Thyroid gland (tissue), 4 donors: Measurements from ENCODE around the gene FBXO4. TPM values are rescaled to one million over a fixed set of nuclear protein-coding genes. Genes with fewer than 3 reads are reported as not detected.
A peak's percentile ranks its signal among the peaks of the same experiment; 100 is the strongest.

Experiments used
- DNase-seq, 2 donors: peaks; one replicate each; pipeline ENCODE4 v3.0.0-alpha.2; 2019
- H3K27ac ChIP-seq, 3 donors: fragments of 200-600 bp; sonication (generic); 1 replicate in 2 of 3; 2 replicates in 1 of 3; pipeline ENCODE4 v1.5.1; 2016 to 2019; ENCODE audit warnings: mild to moderate bottlenecking in 1 of 3, moderate library complexity in 1 of 3
- H3K27me3 ChIP-seq: fragments of 200-600 bp; sonication (generic); one replicate; pipeline ENCODE4 v1.5.1; 2019
- H3K36me3 ChIP-seq, 2 donors: fragments of 200-600 bp; sonication (generic); one replicate each; pipeline ENCODE4 v1.5.1; 2016 to 2019
- H3K4me1 ChIP-seq, 2 donors: fragments of 200-600 bp; sonication (generic); one replicate each; pipeline ENCODE4 v1.5.1; 2017 to 2019
- H3K4me3 ChIP-seq, 3 donors: fragments of 200-600 bp; sonication (generic); replicated peaks in 1 of 3; 1 replicate in 2 of 3; 2 replicates in 1 of 3; pipeline ENCODE4 v1.5.1; 2016; ENCODE audit warnings: mild to moderate bottlenecking in 1 of 3
- H3K9me3 ChIP-seq: fragments of 200-600 bp; sonication (generic); one replicate; pipeline ENCODE4 v1.5.1; 2017
- CTCF ChIP-seq, 6 experiments: fragments of 200-600 bp in 3 of 6; fragments of 450-650 bp in 3 of 6; sonication (generic) in 3 of 6; IDR thresholded peaks; one replicate each; pipeline ENCODE4 v1.5.1; 2016 to 2019; ENCODE audit warnings: antibody characterized with exemption in 6 of 6, mild to moderate bottlenecking in 2 of 6, inconsistent platforms in 1 of 6, moderate library complexity in 1 of 6
- POLR2A ChIP-seq, 2 donors: fragments of 450-650 bp; IDR thresholded peaks; one replicate each; pipeline ENCODE4 v1.6.1; 2017; ENCODE audit warnings: antibody characterized with exemption in 2 of 2, mild to moderate bottlenecking in 2 of 2, moderate library complexity in 1 of 2
- WGBS, 2 donors: methylation state at CpG; one replicate each; pipeline ENCODE4 v1.1.5; 2017; 5-methylcytosine and 5-hydroxymethylcytosine counted together
- intact Hi-C: fragments of 100-400 bp; cut with DNase I; formaldehyde crosslinking; loops from one replicate; pipeline ENCODE4 v1.15.1; 2023
- total RNA-seq, 4 donors: library from RNA; depleted of rRNA; stranded (reverse); fragments of >200 nt; gene quantifications; one replicate each; pipeline ENCODE4 v1.2.3, GENCODE V29; 2016

The FBXO4 gene
- total RNA-seq, 4 donors from 2014 or later: 22.0 to 26.5 (median 23.4) TPM

GRCh38 chr5:41892031-41892430 is 33.0 kb upstream of the FBXO4 start:
- H3K27me3 ChIP-seq: no peaks in the 10 kb centered on the region
- H3K9me3 ChIP-seq: no peaks in the 10 kb centered on the region
- no peaks in the 10 kb centered on the region for H3K4me1 ChIP-seq
- intact Hi-C loops: no loop called here
- no peaks in the 10 kb centered on the region for H3K36me3 ChIP-seq
- no peak overlapping the region for H3K4me3 ChIP-seq
- TF ChIP-seq CTCF (IDR thresholded peaks at IDR 0.05): no peak
- TF ChIP-seq POLR2A (IDR thresholded peaks at IDR 0.05): no peak
- H3K27ac ChIP-seq: no peak overlapping the region
- no peak for DNase-seq

- Histone ChIP-seq H3K4me3 (no peak overlapping the region), H3K27ac (no peak overlapping the region), H3K9me3 (no peaks in the 10 kb centered on the region), H3K36me3 (no peaks in the 10 kb centered on the region), H3K4me1 (no peaks in the 10 kb centered on the region), H3K27me3 (no peaks in the 10 kb centered on the region)
- no peak for DNase-seq
- intact Hi-C loops: no loop called here
- TF ChIP-seq CTCF (IDR thresholded peaks at IDR 0.05) (no peak), POLR2A (IDR thresholded peaks at IDR 0.05) (no peak)
- 78 to 87% methylated on average over 3 of the region's 3 CpGs for WGBS, 2 donors
These were observed 31.8 kb upstream of the FBXO4 start for GRCh38 chr5:41893074-41893851.

DNA sequence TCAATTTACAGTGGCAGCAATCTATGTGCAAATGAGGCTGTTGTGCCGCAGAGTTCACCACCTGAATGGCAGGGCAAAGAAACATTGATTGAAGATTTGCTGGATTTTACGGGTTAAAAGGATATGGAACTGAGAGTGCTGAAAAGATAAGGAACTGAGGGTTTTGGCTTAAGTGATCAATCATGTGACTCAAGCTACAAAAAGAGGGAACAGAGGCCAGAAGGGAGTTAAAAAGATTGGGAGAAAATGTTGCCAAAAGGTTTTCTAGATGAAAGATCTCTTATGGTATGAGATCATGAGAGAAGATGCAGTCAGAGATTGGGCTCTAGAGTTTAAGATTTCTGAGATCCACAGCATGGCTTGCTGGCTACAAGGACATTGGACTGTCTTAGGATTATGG is 28.9 kb upstream of the FBXO4 start:
- no peak for TF ChIP-seq CTCF (IDR thresholded peaks at IDR 0.05)
- TF ChIP-seq POLR2A (IDR thresholded peaks at IDR 0.05): no peak
- no peaks in the 10 kb centered on the region for H3K36me3 ChIP-seq
- no peaks in the 10 kb centered on the region for H3K4me1 ChIP-seq
- WGBS, 2 donors: 62 to 70% methylated on average over 2 of the region's 2 CpGs
- H3K27me3 ChIP-seq: no peaks in the 10 kb centered on the region
- H3K9me3 ChIP-seq: no peaks in the 10 kb centered on the region
- intact Hi-C loops: no loop called here
- no peak overlapping the region for H3K27ac ChIP-seq
- H3K4me3 ChIP-seq: no peak overlapping the region
- DNase-seq: no peak

DNA sequence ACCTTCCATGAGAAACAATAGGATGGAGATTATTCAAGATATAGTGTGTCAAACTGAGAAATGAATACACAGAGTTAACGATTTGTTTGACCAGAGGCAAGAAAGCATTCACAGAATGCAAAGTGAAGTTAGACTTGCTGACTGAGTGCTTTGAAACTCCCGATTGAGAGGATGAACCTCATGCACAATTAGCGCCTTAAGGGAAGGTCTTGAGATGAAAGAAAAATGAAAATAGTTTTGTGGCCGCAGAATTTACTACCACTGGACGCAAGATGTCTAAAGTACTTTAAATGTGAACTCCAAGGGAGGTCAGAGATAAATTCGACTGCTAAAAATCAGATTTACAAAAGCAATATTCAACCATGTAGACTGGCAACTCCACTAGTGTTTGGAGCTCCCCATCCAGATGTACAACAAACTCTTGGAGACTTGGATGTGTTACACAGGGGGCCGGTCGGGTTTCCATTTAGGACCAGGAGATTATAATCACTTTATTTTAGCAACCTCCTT is 21.6 kb upstream of the FBXO4 start:
- Histone ChIP-seq H3K9me3 (no peaks in the 10 kb centered on the region), H3K27ac (peak overlapping the region; percentile 70 to 84 (median 71)), H3K36me3 (peaks cover 0 to 5% of the 10 kb centered on the region in 2 donors), H3K4me3 (peak overlapping the region in 2 of 3 donors; percentile 21 to 36), H3K4me1 (peaks cover 5% of the 10 kb centered on the region in 2 donors), H3K27me3 (no peaks in the 10 kb centered on the region)
- DNase-seq: no peak
- no peak for TF ChIP-seq POLR2A (IDR thresholded peaks at IDR 0.05)
- no peak for TF ChIP-seq CTCF (IDR thresholded peaks at IDR 0.05)
- intact Hi-C loops: no loop called here
- 41 to 43% methylated on average over 8 of the region's 8 CpGs for WGBS, 2 donors
